Liver (tissue), 9 donors: Measurements from ENCODE around the gene EHBP1. TPM values are rescaled to one million over a fixed set of nuclear protein-coding genes. Genes with fewer than 3 reads are reported as not detected.

Source experiments
- DNase-seq: peaks from one replicate; pipeline ENCODE4 v3.0.0-alpha.2; 2017; ENCODE audit warnings: low spot score
- H3K27ac ChIP-seq, 2 donors: one replicate each; pipeline ENCODE4 v1.7.0; 2013; ENCODE audit warnings: inconsistent platforms in 2 of 2, low read length in 2 of 2, control low read depth in 1 of 2, low read depth in 1 of 2, mild to moderate bottlenecking in 1 of 2
- H3K27me3 ChIP-seq, 4 donors: one replicate each; pipeline versions ENCODE4 v1.6.1 to v1.7.0; 2013; ENCODE audit warnings: low read length in 3 of 4, inconsistent platforms in 1 of 4, mild to moderate bottlenecking in 1 of 4, moderate library complexity in 1 of 4; ENCODE audit not compliant: control insufficient read depth in 4 of 4, insufficient read depth in 4 of 4
- H3K36me3 ChIP-seq, 4 donors: one replicate each; pipeline versions ENCODE4 v1.6.1 to v1.7.0; 2013; ENCODE audit warnings: low read length in 3 of 4, mild to moderate bottlenecking in 3 of 4, low read depth in 1 of 4, moderate library complexity in 1 of 4; ENCODE audit not compliant: control insufficient read depth in 4 of 4, insufficient read depth in 3 of 4
- H3K4me1 ChIP-seq, 4 donors: one replicate each; pipeline versions ENCODE4 v1.6.1 to v1.7.0; 2013; ENCODE audit warnings: low read length in 3 of 4, mild to moderate bottlenecking in 3 of 4, moderate library complexity in 1 of 4; ENCODE audit not compliant: control insufficient read depth in 4 of 4, insufficient read depth in 4 of 4
- H3K4me3 ChIP-seq, 3 donors: one replicate each; pipeline versions ENCODE4 v1.6.1 to v1.7.0; 2013; ENCODE audit warnings: low read length in 3 of 3, control low read depth in 1 of 3, low read depth in 1 of 3, mild to moderate bottlenecking in 1 of 3
- H3K9ac ChIP-seq, 2 donors: one replicate each; pipeline ENCODE4 v1.7.0; 2013; ENCODE audit warnings: low read length in 2 of 2, mild to moderate bottlenecking in 2 of 2, moderate library complexity in 2 of 2, control low read depth in 1 of 2, low read depth in 1 of 2
- H3K9me3 ChIP-seq, 4 donors: one replicate each; pipeline versions ENCODE4 v1.6.1 to v1.7.0; 2013; ENCODE audit warnings: low read length in 3 of 4; ENCODE audit not compliant: control insufficient read depth in 4 of 4
- ATF3 ChIP-seq: IDR thresholded peaks from 2 replicates; pipeline ENCODE4 v1.6.1; 2016; ENCODE audit warnings: antibody characterized with exemption
- EGR1 ChIP-seq, 2 donors: IDR thresholded peaks; 2 replicates each; pipeline ENCODE4 v1.6.1; 2016 to 2018; ENCODE audit warnings: antibody characterized with exemption in 2 of 2, low read depth in 2 of 2
- FOXA1 ChIP-seq: IDR thresholded peaks from 2 replicates; pipeline ENCODE4 v1.6.1; 2016; ENCODE audit warnings: antibody characterized with exemption
- FOXA2 ChIP-seq: IDR thresholded peaks from 2 replicates; pipeline ENCODE4 v1.6.1; 2016; ENCODE audit warnings: antibody characterized with exemption
- GABPA ChIP-seq, 2 donors: IDR thresholded peaks in 1 of 2; conservative IDR thresholded peaks in 1 of 2; 2 replicates each; pipeline ENCODE4 v1.6.1; 2016; ENCODE audit warnings: antibody characterized with exemption in 2 of 2, mild to moderate bottlenecking in 1 of 2, moderate library complexity in 1 of 2
- HNF4A ChIP-seq, 2 donors: conservative IDR thresholded peaks; 2 replicates each; pipeline ENCODE4 v1.6.1; 2016; ENCODE audit warnings: antibody characterized with exemption in 2 of 2, mild to moderate bottlenecking in 2 of 2
- HNF4G ChIP-seq: IDR thresholded peaks from 2 replicates; pipeline ENCODE4 v1.6.1; 2016; ENCODE audit warnings: antibody characterized with exemption
- JUND ChIP-seq, 2 donors: IDR thresholded peaks; 2 replicates each; pipeline ENCODE4 v1.6.1; 2016; ENCODE audit warnings: antibody characterized with exemption in 2 of 2
- MAX ChIP-seq: IDR thresholded peaks from 2 replicates; pipeline ENCODE4 v1.6.1; 2016; ENCODE audit warnings: antibody characterized with exemption
- NR2F2 ChIP-seq: IDR thresholded peaks from 2 replicates; pipeline ENCODE4 v1.6.1; 2016; ENCODE audit warnings: antibody characterized with exemption
- RXRA ChIP-seq, 2 donors: IDR thresholded peaks; 2 replicates each; pipeline ENCODE4 v1.6.1; 2017 to 2018; ENCODE audit warnings: antibody characterized with exemption in 2 of 2, mild to moderate bottlenecking in 1 of 2
- SP1 ChIP-seq: IDR thresholded peaks from 2 replicates; pipeline ENCODE4 v1.6.1; 2018; ENCODE audit warnings: antibody characterized with exemption, mild to moderate bottlenecking
- TAF1 ChIP-seq: conservative IDR thresholded peaks from 2 replicates; pipeline ENCODE4 v1.6.1; 2016; ENCODE audit warnings: antibody characterized with exemption, mild to moderate bottlenecking
- YY1 ChIP-seq: IDR thresholded peaks from 2 replicates; pipeline ENCODE4 v1.6.1; 2016; ENCODE audit warnings: antibody characterized with exemption, mild to moderate bottlenecking
- ZBTB33 ChIP-seq: IDR thresholded peaks from 2 replicates; pipeline ENCODE4 v1.6.1; 2016; ENCODE audit warnings: antibody characterized with exemption
- polyA plus RNA-seq, 2 donors: library from polyadenylated mRNA; stranded (reverse) in 1 of 2; unstranded in 1 of 2; fragments of 200-250 nt in 1 of 2; fragments of >200 nt in 1 of 2; fragmentation: Nextera tagmentation in 1 of 2; extraction: Ambion mirVana in 1 of 2; gene quantifications; one replicate each; pipeline versions ENCODE4 v1.2.1 to v1.2.3, GENCODE V29; 2013 to 2015
- total RNA-seq, 2 donors: library from RNA; depleted of rRNA; stranded (reverse); fragments of >200 nt; gene quantifications; one replicate each; pipeline ENCODE4 v1.2.3, GENCODE V29; 2014
- TF ChIP-seq, protein P1 (sequence below): IDR thresholded peaks from 2 replicates; pipeline ENCODE4 v1.6.1; 2016; ENCODE audit warnings: antibody characterized with exemption, mild to moderate bottlenecking
- donor health status: healthy.
- donor health status: healthy.
- donor health status: healthy.
- donor health status: healthy.
- donor health status: healthy.

The EHBP1 gene
- total and polyA plus RNA-seq, 4 donors, result 16.6 to 85.8 (median 24.4) TPM

DNA sequence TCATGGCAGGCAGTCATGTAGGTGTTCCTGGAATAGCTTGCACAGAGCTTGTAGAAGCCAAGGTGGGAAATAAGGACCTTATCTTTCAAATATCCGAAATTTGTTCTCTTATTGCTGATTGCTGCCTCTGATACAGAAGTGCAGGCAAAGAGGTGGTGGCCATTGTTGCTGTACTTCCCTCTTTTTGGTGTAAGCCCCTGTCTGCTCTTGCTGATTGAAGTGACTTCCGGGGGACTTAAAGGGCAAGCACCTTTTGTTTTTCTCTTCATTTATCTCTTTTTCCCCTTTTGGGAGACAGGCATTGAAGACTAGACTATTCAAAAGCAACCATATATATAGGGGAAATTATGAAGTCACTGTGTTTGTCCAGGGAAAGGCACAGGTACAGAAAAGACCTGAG is 213.5 kb downstream of the EHBP1 start (continued):
- TF ChIP-seq, protein P1, sequence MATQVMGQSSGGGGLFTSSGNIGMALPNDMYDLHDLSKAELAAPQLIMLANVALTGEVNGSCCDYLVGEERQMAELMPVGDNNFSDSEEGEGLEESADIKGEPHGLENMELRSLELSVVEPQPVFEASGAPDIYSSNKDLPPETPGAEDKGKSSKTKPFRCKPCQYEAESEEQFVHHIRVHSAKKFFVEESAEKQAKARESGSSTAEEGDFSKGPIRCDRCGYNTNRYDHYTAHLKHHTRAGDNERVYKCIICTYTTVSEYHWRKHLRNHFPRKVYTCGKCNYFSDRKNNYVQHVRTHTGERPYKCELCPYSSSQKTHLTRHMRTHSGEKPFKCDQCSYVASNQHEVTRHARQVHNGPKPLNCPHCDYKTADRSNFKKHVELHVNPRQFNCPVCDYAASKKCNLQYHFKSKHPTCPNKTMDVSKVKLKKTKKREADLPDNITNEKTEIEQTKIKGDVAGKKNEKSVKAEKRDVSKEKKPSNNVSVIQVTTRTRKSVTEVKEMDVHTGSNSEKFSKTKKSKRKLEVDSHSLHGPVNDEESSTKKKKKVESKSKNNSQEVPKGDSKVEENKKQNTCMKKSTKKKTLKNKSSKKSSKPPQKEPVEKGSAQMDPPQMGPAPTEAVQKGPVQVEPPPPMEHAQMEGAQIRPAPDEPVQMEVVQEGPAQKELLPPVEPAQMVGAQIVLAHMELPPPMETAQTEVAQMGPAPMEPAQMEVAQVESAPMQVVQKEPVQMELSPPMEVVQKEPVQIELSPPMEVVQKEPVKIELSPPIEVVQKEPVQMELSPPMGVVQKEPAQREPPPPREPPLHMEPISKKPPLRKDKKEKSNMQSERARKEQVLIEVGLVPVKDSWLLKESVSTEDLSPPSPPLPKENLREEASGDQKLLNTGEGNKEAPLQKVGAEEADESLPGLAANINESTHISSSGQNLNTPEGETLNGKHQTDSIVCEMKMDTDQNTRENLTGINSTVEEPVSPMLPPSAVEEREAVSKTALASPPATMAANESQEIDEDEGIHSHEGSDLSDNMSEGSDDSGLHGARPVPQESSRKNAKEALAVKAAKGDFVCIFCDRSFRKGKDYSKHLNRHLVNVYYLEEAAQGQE, result no peak

DNA sequence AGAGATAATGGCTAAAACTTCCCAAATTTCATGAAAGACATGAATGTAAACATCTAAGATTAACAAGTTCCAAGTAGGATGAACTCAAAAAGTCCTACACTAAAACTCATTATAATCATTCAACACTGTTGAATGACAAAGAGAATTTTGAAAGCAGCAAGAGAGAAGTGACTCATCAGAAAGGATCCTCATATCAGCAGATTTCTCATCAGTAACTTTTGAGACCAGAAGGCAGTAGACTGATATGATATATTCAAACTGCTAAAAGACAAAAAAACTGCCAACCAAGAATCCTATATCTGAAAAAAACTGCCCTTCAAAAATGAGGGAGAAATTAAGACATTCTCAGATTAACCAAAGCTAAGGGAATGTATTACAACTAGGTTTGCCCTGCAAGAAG is 214.6 kb downstream of the EHBP1 start:
- no peaks in the 10 kb centered on the region for H3K4me1 ChIP-seq
- no peak overlapping the region for H3K27ac ChIP-seq
- H3K36me3 ChIP-seq, result peaks cover 2 to 15% (median 12%) of the 10 kb centered on the region in 4 donors
- no peak for TF ChIP-seq NR2F2
- no peak for TF ChIP-seq GABPA (IDR thresholded peaks at IDR 0.05 in 1 of 2, conservative IDR thresholded peaks at IDR 0.05 in 1 of 2)
- no peak for TF ChIP-seq RXRA (IDR thresholded peaks at IDR 0.05)
- TF ChIP-seq JUND (IDR thresholded peaks at IDR 0.05), result no peak
- TF ChIP-seq HNF4G, result no peak
- TF ChIP-seq YY1, result no peak
- no peak for TF ChIP-seq ATF3
- TF ChIP-seq FOXA2, result no peak
- no peak for TF ChIP-seq EGR1 (IDR thresholded peaks at IDR 0.05; ENCODE audit: low read depth in 2 of 2)
- no peak for TF ChIP-seq TAF1
- TF ChIP-seq, protein P1, result no peak
- DNase-seq, result no peak
- H3K9me3 ChIP-seq, result peaks cover 0 to 2% (median 0%) of the 10 kb centered on the region in 4 donors
- no peak overlapping the region for H3K9ac ChIP-seq
- H3K4me3 ChIP-seq, result no peak overlapping the region
- no peaks in the 10 kb centered on the region for H3K27me3 ChIP-seq

DNA sequence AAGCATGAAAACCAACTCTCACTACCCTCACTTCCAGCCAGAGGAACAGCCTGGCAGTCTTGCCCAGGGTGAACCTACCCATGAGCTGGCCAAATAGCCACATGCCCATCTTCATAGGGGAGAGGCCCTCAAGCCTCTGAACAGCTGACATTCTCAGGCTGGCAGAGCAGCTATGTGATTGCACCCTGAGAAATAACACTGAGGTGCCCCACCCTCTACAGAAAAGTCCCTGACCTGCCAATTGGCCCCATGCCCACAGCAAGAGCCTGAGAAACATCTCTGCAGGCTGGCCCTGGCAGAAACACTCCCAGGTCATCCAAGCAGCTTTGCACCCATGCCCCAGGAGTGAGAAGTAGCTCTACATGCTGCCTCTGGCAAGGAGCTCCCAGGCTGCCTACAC is 217.7 kb downstream of the EHBP1 start:
- TF ChIP-seq MAX, result no peak
- TF ChIP-seq FOXA2, result no peak
- TF ChIP-seq HNF4A (conservative IDR thresholded peaks at IDR 0.05), result no peak
- TF ChIP-seq GABPA (IDR thresholded peaks at IDR 0.05 in 1 of 2, conservative IDR thresholded peaks at IDR 0.05 in 1 of 2), result no peak
- TF ChIP-seq, protein P1, result no peak
- TF ChIP-seq ZBTB33, result no peak
- no peak for TF ChIP-seq JUND (IDR thresholded peaks at IDR 0.05)
- TF ChIP-seq SP1, result no peak
- TF ChIP-seq FOXA1, result no peak
- TF ChIP-seq EGR1 (IDR thresholded peaks at IDR 0.05; ENCODE audit: low read depth in 2 of 2), result no peak
- peaks cover 0 to 2% (median 0%) of the 10 kb centered on the region in 4 donors for H3K9me3 ChIP-seq
- no peak overlapping the region for H3K27ac ChIP-seq
- H3K9ac ChIP-seq, result no peak overlapping the region
- no peak overlapping the region for H3K4me3 ChIP-seq
- H3K27me3 ChIP-seq, result no peaks in the 10 kb centered on the region
- no peak for DNase-seq
- H3K4me1 ChIP-seq, result no peaks in the 10 kb centered on the region
- H3K36me3 ChIP-seq, result peaks cover 2 to 15% (median 12%) of the 10 kb centered on the region in 4 donors
